Measurements from ENCODE around the gene CENPC.
"Not testable (repeated sequence)": the region's sequence is repeated elsewhere in the genome, so short reads cannot be mapped to it uniquely, and the experiment has no call there.

Gene CENPC

DNA sequence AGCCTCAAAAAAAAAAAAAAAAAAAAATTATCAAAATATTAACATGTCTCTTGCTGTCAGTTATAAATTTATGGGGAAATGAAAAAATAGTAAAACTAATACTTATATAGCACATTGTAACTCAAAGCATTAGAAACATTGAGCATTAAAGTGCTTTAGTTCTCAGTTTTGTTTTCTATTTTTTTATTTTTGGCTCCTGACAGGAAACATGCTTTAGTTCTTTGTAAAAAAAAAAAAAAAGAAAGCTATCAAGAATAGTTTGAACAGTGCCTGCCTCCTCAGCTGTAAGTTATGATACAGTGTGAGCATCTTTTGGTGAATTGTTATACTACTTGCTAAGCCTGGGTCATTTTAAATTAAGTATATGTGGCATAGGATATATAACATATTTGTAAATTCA is 5.1 kb upstream of the CENPC start:
- DNase-seq (ENCODE audit: low read depth), result no peak

DNA sequence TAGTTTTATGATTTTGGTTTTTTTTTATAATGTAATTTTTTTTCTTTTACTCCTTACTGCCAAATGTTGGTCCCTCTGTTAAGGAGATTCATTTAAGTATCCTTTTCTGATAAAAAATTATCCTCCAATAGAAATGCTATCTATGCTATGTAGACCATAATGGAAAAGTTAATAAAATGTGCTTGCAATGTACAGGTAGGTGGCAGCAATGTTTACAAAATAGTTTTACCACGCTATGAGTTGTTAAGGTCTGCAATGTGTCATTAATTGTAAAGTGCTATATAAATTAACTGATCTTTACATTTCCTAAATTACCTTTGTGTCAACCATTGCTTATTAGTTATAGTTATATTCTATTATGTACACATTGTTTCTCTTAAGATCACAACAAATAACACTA is 3.8 kb upstream of the CENPC start:
- DNase-seq (ENCODE audit: low read depth), result no peak

DNA sequence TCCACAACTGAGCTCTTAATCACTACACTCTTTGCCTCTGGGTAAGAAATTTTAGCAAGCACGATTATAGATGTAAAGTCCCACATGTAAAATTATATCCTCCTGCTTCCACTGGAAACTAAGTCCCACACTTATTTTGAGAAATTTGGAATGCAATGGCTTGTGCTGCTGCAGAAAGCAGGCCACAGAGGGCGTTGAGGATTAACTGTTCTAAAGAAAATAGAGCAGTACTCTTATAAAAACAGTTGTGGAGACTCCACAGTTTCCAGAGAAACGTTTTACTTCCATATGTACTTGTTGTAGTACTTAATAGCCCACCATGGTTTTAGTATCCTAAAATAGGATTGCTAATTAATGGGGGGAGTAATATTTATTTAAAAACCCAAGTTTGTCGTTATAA is 1.7 kb upstream of the CENPC start:
- no peak for DNase-seq (ENCODE audit: low read depth)

DNA sequence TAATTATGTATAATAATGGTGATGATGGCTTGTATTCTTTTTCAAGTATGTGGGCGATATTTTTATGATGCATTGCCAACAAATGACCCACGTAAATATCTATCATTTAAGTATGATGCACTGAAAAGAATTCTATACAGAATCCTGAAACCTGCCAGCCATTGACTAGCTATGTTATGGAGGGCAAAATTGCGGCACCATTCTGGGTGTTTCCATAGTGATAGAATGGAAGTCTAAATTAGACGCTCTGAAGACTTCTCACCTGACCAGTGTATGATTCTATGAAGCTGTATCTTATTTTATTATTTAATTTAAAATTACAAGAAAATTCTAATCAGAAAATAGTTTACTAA is 677 bp upstream of the CENPC start:
- DNase-seq (ENCODE audit: low read depth), result no peak

DNA sequence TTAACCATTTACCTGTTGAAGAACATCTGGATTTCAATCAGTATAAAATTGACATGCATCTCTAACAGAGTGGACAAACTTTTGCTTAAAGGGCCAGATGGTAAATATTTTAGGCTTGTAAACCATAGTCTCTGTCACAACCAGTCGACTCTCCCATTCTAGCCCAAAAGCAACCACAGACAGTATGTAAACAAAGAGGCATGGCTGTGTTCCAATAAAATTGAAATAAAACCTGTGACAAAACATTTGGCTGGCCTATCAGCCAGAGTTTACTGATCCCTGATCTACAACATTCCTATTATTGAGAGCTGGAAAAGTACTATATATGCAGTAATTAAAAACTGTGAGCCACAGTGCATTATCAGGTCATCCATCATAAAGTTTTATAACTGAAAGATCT is 3.2 kb downstream of the CENPC start:
- no peak for DNase-seq (ENCODE audit: low read depth)

DNA sequence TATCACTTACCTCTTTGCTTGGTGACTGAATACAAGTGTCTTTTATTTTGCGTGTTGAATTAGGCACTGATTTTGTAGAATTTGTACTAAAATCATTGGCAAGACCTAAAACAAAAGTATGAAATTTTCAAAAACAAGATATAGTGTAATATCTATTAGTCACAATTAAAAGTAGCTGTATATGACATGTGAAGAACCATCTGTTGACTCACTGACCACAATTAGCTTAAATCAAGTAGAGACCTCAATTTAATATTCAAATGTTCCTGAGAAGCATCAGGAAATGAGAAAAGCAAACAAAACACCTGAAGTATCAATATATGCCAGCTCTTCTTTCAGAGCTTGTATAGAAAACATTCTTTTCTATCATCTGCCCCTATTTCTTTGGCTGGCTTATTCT is 5.5 kb downstream of the CENPC start:
- no peak for DNase-seq (ENCODE audit: low read depth)

DNA sequence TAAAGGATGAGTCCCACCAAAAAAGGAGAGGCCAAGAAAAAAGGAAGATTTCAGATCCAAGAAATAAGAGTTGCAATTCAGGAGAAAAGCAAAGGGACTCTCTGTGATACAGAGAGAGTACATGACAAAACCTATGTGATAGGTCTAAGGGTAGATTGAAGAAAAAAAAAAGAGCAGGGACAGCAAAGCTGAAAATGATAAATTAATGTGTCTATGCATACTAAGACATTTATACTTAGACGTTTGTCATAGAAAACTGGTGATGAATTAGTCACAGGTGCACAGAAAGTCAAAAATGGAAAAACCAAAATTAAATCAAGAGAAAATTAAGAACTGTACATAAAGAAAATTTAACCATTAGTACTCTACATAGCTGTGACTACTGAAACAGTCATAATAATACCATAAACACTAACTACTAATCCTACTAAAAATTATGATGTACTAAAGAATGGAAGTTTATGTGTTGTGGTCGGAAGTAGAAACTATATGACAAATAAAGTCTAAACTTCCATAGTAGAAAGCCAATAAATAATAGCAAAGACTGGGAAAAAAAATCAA is 9.9 kb downstream of the CENPC start:
- DNase-seq (ENCODE audit: low read depth), result no peak

DNA sequence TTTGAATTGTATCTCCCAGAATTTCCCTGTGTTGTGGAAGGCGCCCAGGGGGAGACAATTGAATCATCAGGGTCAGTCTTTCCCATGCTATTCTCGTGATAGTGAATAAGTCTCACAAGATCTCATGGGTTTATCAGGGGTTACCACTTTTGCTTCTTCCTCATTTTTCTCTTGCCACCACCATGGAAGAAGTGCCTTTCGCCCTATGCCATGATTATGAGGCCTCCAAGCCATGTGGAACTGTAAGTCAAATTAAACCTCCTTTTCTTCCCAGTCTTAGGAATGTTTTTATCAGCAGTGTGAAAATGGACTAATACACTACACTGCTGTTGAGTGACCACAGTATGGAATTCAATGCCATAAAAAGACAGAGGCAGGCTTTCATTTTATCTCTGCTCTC is 12.2 kb downstream of the CENPC start:
- no peak for DNase-seq (ENCODE audit: low read depth)

DNA sequence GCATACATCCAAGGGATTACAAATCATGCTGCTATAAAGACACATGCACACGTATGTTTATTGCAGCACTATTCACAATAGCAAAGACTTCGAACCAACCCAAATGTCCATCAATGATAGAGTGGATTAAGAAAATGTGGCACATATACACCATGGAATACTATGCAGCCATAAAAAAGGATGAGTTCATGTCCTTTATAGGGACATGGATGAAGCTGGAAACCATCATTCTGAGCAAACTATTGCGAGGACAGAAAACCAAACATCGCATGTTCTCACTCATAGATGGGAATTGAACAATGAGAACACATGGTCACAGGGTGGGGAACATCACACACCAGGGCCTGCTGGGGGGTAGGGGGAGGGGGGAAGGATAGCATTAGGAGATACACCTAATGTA is 12.9 kb downstream of the CENPC start:
- DNase-seq (ENCODE audit: low read depth), result not testable (repeated sequence)

DNA sequence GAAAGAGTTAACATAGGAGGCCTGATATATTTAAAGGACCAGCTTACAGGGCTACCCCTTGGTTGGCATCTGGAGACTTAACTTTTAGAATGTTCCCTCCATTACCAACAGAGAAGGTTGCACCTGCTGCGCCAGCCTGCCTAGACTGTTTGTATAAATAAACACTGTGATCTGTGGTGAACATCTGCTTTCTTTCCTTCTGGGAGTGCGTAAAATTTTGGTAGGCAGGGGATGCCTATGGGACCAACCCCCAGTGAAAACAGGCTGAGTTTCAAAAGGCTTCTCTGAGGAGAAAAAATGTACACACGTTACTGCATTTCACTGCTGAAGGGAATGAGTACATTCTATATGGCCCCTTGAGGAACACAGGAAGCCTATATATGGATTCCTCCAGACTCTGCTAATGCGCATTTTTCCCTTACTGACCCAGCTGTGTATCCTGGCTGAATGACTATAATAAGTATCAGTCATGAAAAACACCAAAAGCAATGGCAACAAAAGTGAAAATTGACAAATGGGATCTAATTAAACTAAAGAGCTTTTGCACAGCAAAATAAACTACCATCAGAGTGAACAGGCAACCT is 13.8 kb downstream of the CENPC start:
- DNase-seq (ENCODE audit: low read depth), result no peak

DNA sequence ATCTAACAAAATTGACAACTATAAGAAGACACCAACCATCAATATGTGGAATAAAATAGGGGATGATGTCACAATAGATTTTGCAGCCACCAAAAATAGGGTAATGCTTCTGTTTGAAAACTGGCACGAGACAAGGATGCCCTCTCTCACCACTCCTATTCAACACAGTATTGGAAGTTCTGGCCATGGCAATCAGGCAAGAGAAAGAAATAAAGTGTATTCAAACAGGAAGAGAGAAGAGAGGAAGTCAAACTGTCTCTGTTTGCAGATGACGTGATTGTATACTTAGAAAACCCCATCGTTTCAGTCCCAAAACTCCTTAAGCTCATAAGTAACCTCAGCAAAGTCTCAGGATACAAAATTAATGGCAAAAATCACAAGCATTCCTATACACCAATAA is 21.2 kb downstream of the CENPC start:
- DNase-seq (ENCODE audit: low read depth), result not testable (repeated sequence)

DNA sequence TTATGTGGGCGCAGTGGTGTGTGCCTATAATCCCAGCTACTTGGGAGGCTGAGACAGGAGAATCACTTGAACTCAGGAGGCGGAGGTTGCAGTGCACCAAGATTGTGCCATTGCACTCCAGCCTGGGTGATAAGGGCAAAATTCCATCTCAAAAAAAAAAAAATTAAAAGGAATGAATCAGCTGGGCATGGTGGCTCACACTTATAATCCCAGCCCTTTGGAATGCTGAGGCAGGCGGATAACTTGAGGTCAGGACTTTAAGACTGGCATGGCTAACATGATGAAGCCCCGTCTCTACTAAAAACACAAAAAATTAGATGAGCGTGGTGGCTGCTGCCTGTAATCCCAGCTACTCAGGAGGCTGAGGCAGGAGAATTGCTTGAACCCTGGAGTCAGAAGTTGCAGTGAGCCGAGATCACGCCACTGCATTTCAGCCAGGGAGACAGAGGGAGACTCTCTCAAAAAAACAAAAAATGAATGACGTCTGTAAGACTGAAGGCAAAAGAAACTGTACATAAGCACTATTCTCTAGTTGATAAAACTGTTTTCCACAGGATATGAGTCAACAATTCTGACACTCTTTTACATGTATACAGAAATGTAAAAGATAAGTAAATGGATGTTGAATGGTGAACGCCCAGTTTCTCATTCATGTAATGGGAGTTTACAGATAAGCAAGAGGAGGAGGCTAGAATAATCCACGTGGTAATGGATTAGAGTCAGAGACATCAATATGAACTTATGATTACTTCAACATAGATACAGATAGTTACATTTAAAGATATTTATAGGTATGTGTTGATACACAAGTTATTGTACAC is 22.2 kb downstream of the CENPC start:
- DNase-seq (ENCODE audit: low read depth), result no peak

DNA sequence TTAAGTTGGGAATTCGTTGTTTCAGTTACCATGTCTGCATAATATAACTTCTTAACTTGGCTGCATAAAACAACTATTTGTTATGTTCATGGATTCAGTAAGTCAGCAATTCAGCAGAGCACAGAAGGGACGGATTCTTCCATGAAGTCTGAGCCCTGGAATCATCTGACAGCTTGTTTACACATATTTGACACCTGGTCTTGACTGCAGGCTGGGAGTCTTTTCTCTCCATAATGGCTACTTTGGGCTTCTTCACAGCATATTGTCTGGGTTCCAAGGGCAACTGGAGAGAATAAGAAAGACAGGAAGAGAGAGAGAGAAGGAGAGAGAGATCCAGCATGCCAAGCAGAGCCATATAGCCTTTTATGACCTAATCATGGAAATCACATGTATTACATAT is 23.1 kb downstream of the CENPC start:
- DNase-seq (ENCODE audit: low read depth), result no peak

DNA sequence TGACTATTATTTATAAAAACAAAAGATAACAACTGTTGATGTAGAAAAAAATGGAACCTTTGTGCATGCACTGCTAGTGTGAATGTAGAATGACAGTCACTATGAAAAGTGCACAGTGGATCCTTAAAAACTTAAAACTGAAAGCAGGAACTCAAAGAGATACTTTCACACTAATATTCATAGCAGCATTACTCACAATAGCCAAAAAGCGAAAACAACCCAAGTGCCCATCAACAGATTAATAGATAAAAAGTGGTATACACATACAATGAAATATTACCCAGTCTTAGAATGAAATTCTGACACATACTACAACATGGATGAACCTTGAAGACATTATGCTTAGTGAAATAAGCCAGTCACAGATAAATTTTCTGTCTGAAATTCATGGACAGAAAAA is 23.8 kb downstream of the CENPC start:
- DNase-seq (ENCODE audit: low read depth), result no peak

DNA sequence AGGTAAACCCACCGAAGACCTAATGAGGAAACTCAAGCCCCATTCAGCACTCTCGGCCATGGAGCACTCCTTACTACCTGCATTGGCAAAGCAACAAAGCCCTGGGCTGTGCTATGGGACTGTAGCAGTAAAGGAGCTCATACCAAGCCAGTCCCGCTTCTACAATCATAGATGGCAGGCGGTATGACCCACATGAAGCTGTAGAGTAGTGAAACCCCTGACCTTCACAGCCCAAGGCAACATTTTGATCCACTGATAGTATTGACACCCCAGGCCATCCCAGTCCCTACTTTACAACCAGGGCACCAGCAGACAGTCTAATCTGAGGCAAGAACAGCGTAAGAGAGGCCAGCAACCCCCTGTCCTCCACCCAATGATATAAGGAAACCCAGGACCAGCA is 25.2 kb downstream of the CENPC start:
- no peak for DNase-seq (ENCODE audit: low read depth)

DNA sequence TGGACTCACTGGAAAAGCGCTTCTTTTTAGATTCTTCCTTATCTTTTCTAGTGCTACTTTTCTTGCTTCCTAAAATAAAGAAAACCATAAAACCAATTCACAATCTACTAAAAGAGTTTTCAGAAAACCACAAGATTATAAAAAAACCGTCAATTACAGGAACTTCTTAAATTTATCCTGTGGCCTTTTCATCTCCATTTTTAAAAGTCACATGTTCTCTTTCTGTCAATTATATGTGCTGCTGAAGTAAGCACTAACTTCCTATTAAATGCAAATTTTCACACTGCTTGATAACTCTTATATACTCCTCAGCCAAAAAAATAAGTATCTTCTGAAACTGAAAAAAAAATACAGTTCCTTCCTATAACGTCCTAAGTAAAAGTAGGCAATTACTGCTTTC is 32.8 kb downstream of the CENPC start:
- no peak for DNase-seq (ENCODE audit: low read depth)

DNA sequence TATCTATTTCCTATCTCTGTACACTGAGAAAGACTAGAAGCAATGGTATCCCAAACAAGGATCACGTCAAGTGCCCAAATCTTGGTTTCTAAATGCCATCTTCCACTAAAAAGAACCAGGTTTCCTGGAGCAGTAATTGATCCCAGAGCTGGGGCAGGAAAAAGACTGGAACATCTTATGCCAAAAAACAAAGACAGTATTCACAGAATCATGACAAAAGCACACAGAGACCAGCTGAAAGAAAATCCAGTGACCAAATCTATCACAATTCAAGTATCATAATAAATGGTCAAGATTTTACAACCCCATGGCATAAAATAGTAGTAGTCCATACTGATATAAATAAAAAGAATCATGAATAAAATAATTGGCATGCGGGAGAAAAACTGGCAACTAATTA is 44.9 kb downstream of the CENPC start:
- DNase-seq (ENCODE audit: low read depth), result no peak

DNA sequence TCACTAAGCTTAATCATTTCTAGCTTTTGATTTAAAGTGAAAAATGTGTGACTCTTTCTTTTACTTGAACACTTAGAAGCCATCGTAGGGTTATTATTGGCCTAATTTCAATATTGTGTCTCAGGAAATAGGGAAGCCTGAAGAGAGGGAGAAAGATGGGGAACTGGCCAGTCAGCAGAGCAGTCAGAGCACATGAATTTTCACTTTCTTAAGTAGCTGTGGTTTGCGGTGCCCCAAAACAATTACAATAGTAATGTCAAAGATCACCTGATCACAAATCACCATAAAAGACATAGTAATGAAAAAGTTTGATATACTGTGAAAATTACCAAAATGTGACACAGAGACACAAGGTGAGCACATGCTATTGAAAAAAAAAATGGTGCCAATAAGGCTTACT is 45.5 kb downstream of the CENPC start:
- no peak for DNase-seq (ENCODE audit: low read depth)

DNA sequence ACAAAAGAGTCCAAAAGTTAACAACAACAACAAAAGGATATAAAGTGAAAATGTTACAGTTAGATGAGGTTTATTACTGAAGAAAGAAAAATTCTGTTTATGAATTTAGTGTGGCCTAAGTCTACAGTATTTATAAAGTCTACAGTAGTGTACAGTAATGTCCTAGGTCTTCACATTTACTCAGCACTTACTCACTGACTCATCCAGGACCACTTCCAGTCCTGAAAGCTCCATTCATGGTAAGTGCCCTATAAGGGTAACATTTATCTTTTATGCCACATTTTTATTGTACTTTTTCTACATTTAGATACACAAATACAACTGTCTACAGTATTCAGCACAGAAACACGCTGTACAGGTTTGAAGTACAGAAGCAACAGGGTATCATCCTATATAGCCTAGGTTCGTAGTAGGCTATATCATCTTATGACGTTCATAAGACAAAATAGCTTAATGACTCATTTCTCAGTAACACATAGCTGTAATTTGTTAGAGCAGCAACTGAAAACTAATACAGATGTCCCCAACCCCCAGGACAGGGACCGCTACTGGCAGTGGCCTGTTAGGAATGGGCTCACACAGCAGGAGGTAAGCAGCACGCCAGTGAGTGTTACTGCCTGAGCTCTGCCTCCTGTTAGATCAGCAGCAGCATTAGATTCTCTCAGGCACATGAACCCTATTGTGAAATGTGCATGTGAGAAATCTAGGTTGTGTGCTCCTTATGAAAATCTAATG is 61.3 kb downstream of the CENPC start:
- DNase-seq (ENCODE audit: low read depth), result no peak

DNA sequence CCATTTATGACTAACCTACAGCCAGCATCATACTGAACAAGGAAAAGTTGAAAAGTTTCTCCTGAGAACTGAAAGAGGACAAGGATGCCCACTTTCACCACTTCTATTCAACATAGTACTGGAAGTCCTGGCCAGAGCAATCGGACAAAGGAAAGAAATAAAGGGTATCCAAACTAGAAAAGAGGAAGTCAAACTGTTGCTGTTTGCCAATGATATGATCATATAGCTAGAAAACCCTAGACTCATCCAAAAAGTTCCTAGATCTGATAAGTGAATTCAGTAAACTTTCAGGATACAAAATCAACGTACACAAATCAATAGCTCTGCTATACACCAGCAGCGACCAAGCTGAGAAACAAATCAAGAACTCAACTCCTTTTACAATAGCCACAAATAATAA is 64.5 kb downstream of the CENPC start:
- DNase-seq (ENCODE audit: low read depth), result no peak

DNA sequence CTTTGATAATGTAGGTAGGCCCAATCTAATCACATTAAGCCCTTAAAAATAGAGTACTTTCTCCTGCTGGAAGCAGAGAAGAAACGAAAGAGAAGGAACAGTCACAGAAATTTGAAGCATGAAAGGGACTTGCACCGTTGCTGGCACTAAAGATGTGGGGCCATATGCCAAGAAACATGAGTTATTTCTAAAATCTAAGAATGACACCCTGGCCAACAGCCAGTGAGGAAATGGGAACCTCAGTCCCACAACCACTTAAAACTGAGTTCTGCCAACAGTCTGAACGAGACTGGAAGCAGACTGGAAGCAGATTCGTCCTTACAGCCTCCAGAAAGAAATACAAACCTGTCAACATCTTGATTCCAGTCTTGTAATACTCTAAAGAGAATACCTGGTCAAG is 70.1 kb downstream of the CENPC start:
- no peak for DNase-seq (ENCODE audit: low read depth)

DNA sequence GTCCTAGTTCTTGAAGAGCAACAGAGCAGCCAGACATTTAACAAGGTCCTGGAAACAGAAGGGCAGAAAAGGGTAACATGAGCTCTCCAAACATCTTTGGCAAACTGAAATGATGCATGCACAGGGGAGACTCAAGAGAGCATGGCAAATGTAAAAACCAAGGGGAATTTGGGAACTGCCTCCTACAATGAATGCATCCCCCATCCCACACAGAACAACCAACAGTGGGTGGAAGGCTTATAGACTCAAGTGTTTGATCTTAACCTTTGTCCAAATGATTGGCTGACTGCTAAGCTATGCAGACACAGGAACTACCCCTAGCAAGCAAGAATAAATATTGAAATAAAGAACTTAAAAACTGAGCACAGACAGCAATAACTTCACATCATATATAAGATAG is 74.4 kb downstream of the CENPC start:
- no peak for DNase-seq (ENCODE audit: low read depth)

DNA sequence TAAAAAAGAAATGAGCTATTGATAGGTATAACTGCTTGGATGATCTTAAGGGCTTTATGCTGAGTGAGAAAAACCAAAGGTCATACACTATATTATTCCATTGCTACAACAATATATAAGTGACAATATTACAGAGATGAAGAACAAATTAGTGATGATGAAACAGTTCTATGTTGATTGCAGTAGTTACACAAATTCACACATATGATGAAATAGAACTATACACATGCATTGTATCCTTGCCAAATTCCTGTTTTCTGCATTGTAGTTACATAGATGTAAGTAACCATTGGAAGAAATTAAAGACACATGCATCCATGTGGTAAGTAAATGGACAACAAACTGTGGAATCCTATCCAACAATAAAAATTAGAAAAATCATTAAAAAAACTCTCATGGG is 76.5 kb downstream of the CENPC start:
- no peak for DNase-seq (ENCODE audit: low read depth)

Data from HS-5 (cell line).